Activated T-helper 17 cell treated with anti-CD3 and anti-CD28 coated beads, Interleukin-2, amount 50 U/mL, for 72 hours (primary cell): Measurements from ENCODE around the gene CAPN7. TPM values are rescaled to one million over a fixed set of nuclear protein-coding genes. Genes with fewer than 3 reads are reported as not detected.
A peak's percentile ranks its signal among the peaks of the same experiment; 100 is the strongest.
"Not testable (repeated sequence)": the region's sequence is repeated elsewhere in the genome, so short reads cannot be mapped to it uniquely, and the experiment has no call there.

Experiments
- ATAC-seq: fragments of 150-1000 bp; cut with Tn5 transposase; replicated peaks from 2 replicates; pipeline ENCODE4 v1.10.0; 2021; ENCODE audit warnings: mild to moderate bottlenecking, moderate library complexity
- H3K27ac Mint-ChIP-seq: one replicate; pipeline ENCODE4 v1.8.0; 2022; ENCODE audit warnings: mixed read lengths
- H3K27me3 Mint-ChIP-seq: one replicate; pipeline ENCODE4 v1.8.0; 2022; ENCODE audit warnings: mixed read lengths
- H3K36me3 Mint-ChIP-seq: one replicate; pipeline ENCODE4 v1.8.0; 2022; ENCODE audit warnings: low read depth, mild to moderate bottlenecking, mixed read lengths
- H3K4me1 Mint-ChIP-seq: one replicate; pipeline ENCODE4 v1.8.0; 2022; ENCODE audit warnings: mixed read lengths
- H3K4me3 Mint-ChIP-seq: one replicate; pipeline ENCODE4 v1.8.0; 2022; ENCODE audit warnings: mild to moderate bottlenecking, mixed read lengths
- H3K9me3 Mint-ChIP-seq: one replicate; pipeline ENCODE4 v1.8.0; 2022; ENCODE audit warnings: mixed read lengths
- total RNA-seq, 2 donors: library from RNA; stranded (reverse); gene quantifications; one replicate each; pipeline ENCODE4 v1.2.3, GENCODE V29; 2022

The CAPN7 gene
- 10 to 100 TPM; 32.3 to 38.9 TPM for total RNA-seq

GRCh38 chr3:15205934-15206661, at the start of gene CAPN7:
TSS of gene CAPN7 (plus strand) at chr3:15206246. CDS start at chr3:15206496, 250 bp downstream.
- Mint-ChIP-seq H3K27me3 (no peaks in the 10 kb centered on the region), H3K4me1 (peaks cover 17% of the 10 kb centered on the region), H3K9me3 (no peaks in the 10 kb centered on the region), H3K27ac (peak within 1 kb of the TSS; percentile 93), H3K36me3 (peaks cover 21% of the 10 kb centered on the region), H3K4me3 (peak within 1 kb of the TSS; percentile 86)
- peak; percentile 90 for ATAC-seq

GRCh38 chr3:15157441-15157840, 48.6 kb upstream of the CAPN7 start:
- H3K4me1 Mint-ChIP-seq: no peaks in the 10 kb centered on the region
- no peak overlapping the region for H3K4me3 Mint-ChIP-seq
- peaks cover 40% of the 10 kb centered on the region for H3K27me3 Mint-ChIP-seq
- ATAC-seq: no peak
- H3K27ac Mint-ChIP-seq: no peak overlapping the region
- H3K36me3 Mint-ChIP-seq: no peaks in the 10 kb centered on the region
- H3K9me3 Mint-ChIP-seq: peaks cover 4% of the 10 kb centered on the region

GRCh38 chr3:15159501-15160136, 46.4 kb upstream of the CAPN7 start:
- H3K27me3 Mint-ChIP-seq: peaks cover 24% of the 10 kb centered on the region
- H3K9me3 Mint-ChIP-seq: peaks cover 4% of the 10 kb centered on the region
- peak; percentile 52 for ATAC-seq
- no peak overlapping the region for H3K27ac Mint-ChIP-seq
- H3K4me3 Mint-ChIP-seq: no peak overlapping the region
- H3K4me1 Mint-ChIP-seq: no peaks in the 10 kb centered on the region
- H3K36me3 Mint-ChIP-seq: no peaks in the 10 kb centered on the region

- H3K36me3 Mint-ChIP-seq: no peaks in the 10 kb centered on the region
- peaks cover 4% of the 10 kb centered on the region for H3K9me3 Mint-ChIP-seq
- H3K4me1 Mint-ChIP-seq: no peaks in the 10 kb centered on the region
- H3K27ac Mint-ChIP-seq: no peak overlapping the region
- H3K27me3 Mint-ChIP-seq: peaks cover 14% of the 10 kb centered on the region
- no peak overlapping the region for H3K4me3 Mint-ChIP-seq
- ATAC-seq: no peak
These were observed 45.4 kb upstream of the CAPN7 start for GRCh38 chr3:15160662-15161061.

GRCh38 chr3:15161133-15161532, 44.9 kb upstream of the CAPN7 start:
- ATAC-seq: no peak
- no peaks in the 10 kb centered on the region for H3K36me3 Mint-ChIP-seq
- no peak overlapping the region for H3K27ac Mint-ChIP-seq
- no peak overlapping the region for H3K4me3 Mint-ChIP-seq
- no peaks in the 10 kb centered on the region for H3K4me1 Mint-ChIP-seq
- peaks cover 4% of the 10 kb centered on the region for H3K9me3 Mint-ChIP-seq
- peaks cover 12% of the 10 kb centered on the region for H3K27me3 Mint-ChIP-seq

- not testable (repeated sequence) for H3K4me1 Mint-ChIP-seq, H3K4me3 Mint-ChIP-seq, H3K27ac Mint-ChIP-seq, ATAC-seq, H3K36me3 Mint-ChIP-seq, H3K27me3 Mint-ChIP-seq, H3K9me3 Mint-ChIP-seq
These were observed 42.4 kb upstream of the CAPN7 start for GRCh38 chr3:15163656-15164055.

- no peaks in the 10 kb centered on the region for H3K36me3 Mint-ChIP-seq
- H3K27me3 Mint-ChIP-seq: no peaks in the 10 kb centered on the region
- no peaks in the 10 kb centered on the region for H3K4me1 Mint-ChIP-seq
- H3K9me3 Mint-ChIP-seq: no peaks in the 10 kb centered on the region
- H3K4me3 Mint-ChIP-seq: no peak overlapping the region
- H3K27ac Mint-ChIP-seq: no peak overlapping the region
- ATAC-seq: no peak
These were observed 41.7 kb upstream of the CAPN7 start for GRCh38 chr3:15164340-15164739.

- Mint-ChIP-seq H3K27ac (no peak overlapping the region), H3K4me3 (no peak overlapping the region), H3K36me3 (no peaks in the 10 kb centered on the region), H3K27me3 (no peaks in the 10 kb centered on the region), H3K9me3 (no peaks in the 10 kb centered on the region), H3K4me1 (no peaks in the 10 kb centered on the region)
- no peak for ATAC-seq
These were observed 41.0 kb upstream of the CAPN7 start for GRCh38 chr3:15165061-15165460.

- H3K9me3 Mint-ChIP-seq, H3K27ac Mint-ChIP-seq, H3K36me3 Mint-ChIP-seq, H3K27me3 Mint-ChIP-seq, H3K4me3 Mint-ChIP-seq, H3K4me1 Mint-ChIP-seq, ATAC-seq: not testable (repeated sequence)
These were observed 39.7 kb upstream of the CAPN7 start for GRCh38 chr3:15166391-15166790.

GRCh38 chr3:15171096-15171495, 35.0 kb upstream of the CAPN7 start:
- H3K27me3 Mint-ChIP-seq: peaks cover 21% of the 10 kb centered on the region
- H3K4me3 Mint-ChIP-seq: no peak overlapping the region
- H3K27ac Mint-ChIP-seq: no peak overlapping the region
- no peaks in the 10 kb centered on the region for H3K9me3 Mint-ChIP-seq
- ATAC-seq: no peak
- H3K4me1 Mint-ChIP-seq: no peaks in the 10 kb centered on the region
- H3K36me3 Mint-ChIP-seq: no peaks in the 10 kb centered on the region

- Mint-ChIP-seq H3K9me3 (no peaks in the 10 kb centered on the region), H3K27me3 (peaks cover 24% of the 10 kb centered on the region), H3K4me1 (no peaks in the 10 kb centered on the region), H3K27ac (no peak overlapping the region), H3K36me3 (no peaks in the 10 kb centered on the region), H3K4me3 (no peak overlapping the region)
- ATAC-seq: no peak
These were observed 33.2 kb upstream of the CAPN7 start for GRCh38 chr3:15172806-15173205.

GRCh38 chr3:15174953-15175352, 31.1 kb upstream of the CAPN7 start:
- H3K4me3 Mint-ChIP-seq: no peak overlapping the region
- no peaks in the 10 kb centered on the region for H3K9me3 Mint-ChIP-seq
- ATAC-seq: no peak
- H3K4me1 Mint-ChIP-seq: no peaks in the 10 kb centered on the region
- peaks cover 31% of the 10 kb centered on the region for H3K27me3 Mint-ChIP-seq
- no peak overlapping the region for H3K27ac Mint-ChIP-seq
- H3K36me3 Mint-ChIP-seq: no peaks in the 10 kb centered on the region

GRCh38 chr3:15175605-15176004, 30.4 kb upstream of the CAPN7 start:
- Mint-ChIP-seq H3K4me1 (no peaks in the 10 kb centered on the region), H3K9me3 (no peaks in the 10 kb centered on the region), H3K36me3 (no peaks in the 10 kb centered on the region), H3K4me3 (no peak overlapping the region), H3K27me3 (peaks cover 31% of the 10 kb centered on the region), H3K27ac (no peak overlapping the region)
- no peak for ATAC-seq

GRCh38 chr3:15180042-15180611, 25.9 kb upstream of the CAPN7 start:
- Mint-ChIP-seq H3K27me3 (peaks cover 24% of the 10 kb centered on the region), H3K4me1 (no peaks in the 10 kb centered on the region), H3K4me3 (no peak overlapping the region), H3K27ac (no peak overlapping the region), H3K36me3 (no peaks in the 10 kb centered on the region), H3K9me3 (no peaks in the 10 kb centered on the region)
- peak; percentile 28 for ATAC-seq

- Mint-ChIP-seq H3K27me3 (peaks cover 12% of the 10 kb centered on the region), H3K9me3 (no peaks in the 10 kb centered on the region), H3K4me1 (no peaks in the 10 kb centered on the region), H3K27ac (no peak overlapping the region), H3K4me3 (no peak overlapping the region), H3K36me3 (no peaks in the 10 kb centered on the region)
- no peak for ATAC-seq
These were observed 24.5 kb upstream of the CAPN7 start for GRCh38 chr3:15181511-15181910.
